Measurements from ENCODE around the gene KCNQ1. TPM values are rescaled to one million over a fixed set of nuclear protein-coding genes. Genes with fewer than 3 reads are reported as not detected.

Gene KCNQ1
- total RNA-seq, 1 donor from 2014 or later = 52.9 TPM

DNA sequence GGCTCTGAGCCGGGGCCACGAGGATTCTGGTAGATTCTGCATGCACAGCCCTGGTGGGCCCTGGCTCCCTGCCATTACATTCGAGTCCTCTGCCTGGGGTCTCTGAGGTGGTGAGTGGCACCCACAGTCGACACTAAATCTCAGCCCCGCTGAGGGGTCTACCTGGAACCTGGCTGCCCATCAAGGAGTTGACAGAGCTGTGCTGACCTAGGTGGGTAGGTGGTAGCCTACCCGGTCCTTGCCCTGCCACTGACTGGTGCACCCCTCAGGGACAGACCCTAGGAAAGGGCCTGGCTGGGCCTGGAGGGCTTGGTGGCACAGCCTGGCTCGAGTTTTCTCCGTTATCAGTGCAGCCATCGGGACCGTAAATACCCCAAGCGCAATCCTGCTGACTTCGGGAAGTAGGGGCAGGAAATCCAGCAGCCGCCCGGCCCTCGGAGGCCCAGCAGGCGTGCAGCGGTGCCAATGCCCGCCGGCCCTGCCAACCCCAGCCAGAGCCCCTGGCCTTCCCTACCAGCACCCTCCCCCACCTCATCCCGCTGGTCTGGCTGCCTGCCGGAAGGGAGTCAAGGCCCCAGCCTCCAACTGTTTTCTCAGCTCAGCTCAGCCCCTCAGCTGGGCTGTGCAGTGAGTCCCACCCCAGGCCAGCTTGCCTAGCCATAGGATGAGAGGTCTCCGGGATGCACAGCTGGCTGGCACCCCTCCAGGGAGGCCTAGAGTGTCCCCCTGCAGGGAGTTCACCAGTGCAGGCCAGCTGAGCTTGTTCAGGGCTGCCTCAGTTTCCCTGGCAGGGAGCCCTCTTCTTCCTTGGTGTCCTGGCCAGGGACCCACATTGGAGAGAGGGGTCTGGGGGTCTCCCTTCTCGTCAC is 335.4 kb downstream of the KCNQ1 start:
- ATAC-seq (no peak), DNase-seq (peak; percentile 64)
- Histone ChIP-seq H3K4me1 (peaks cover 34% of the 10 kb centered on the region), H3K27ac (peak overlapping the region; percentile 84), H3K27me3 (no peaks in the 10 kb centered on the region), H3K9me3 (no peaks in the 10 kb centered on the region), H3K36me3 (no peaks in the 10 kb centered on the region), H3K4me3 (no peak overlapping the region)
- intact Hi-C loops (cut with DNase I) = no loop called here
- TF ChIP-seq, protein P1, sequence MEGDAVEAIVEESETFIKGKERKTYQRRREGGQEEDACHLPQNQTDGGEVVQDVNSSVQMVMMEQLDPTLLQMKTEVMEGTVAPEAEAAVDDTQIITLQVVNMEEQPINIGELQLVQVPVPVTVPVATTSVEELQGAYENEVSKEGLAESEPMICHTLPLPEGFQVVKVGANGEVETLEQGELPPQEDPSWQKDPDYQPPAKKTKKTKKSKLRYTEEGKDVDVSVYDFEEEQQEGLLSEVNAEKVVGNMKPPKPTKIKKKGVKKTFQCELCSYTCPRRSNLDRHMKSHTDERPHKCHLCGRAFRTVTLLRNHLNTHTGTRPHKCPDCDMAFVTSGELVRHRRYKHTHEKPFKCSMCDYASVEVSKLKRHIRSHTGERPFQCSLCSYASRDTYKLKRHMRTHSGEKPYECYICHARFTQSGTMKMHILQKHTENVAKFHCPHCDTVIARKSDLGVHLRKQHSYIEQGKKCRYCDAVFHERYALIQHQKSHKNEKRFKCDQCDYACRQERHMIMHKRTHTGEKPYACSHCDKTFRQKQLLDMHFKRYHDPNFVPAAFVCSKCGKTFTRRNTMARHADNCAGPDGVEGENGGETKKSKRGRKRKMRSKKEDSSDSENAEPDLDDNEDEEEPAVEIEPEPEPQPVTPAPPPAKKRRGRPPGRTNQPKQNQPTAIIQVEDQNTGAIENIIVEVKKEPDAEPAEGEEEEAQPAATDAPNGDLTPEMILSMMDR (IDR thresholded peaks at IDR 0.05) = no peak

DNA sequence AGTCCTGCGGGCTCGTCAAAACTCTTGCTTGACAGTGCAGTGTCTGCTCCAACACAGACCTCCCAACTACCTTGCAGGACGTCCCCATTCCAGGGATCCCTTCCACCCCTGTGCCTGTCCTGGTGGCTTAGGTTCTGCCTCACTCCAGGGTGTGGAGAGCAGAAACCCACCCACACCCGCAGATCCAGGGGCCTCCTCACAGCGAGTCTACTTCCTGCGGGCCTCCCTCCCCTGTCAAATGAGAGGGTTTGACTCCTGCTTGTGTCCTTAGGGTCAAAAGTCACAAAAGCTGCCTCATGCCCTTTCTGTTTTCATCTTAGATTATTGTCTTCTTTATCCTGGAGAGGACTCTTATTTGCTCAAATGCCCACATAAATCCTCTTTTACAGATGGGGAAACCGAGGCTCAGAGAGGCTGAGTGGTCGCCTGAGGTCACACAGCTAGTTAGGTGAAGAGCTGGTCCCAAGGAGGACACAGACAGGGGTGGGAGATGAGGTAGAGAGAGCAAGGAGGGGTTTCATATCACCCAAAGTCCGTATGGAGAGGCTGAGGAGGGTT is 336.1 kb downstream of the KCNQ1 start:
- TF ChIP-seq, protein P1 (IDR thresholded peaks at IDR 0.05) = no peak
- H3K4me1 ChIP-seq = peaks cover 34% of the 10 kb centered on the region
- DNase-seq (peak; percentile 36), ATAC-seq (no peak)
- H3K36me3 ChIP-seq = no peaks in the 10 kb centered on the region
- H3K9me3 ChIP-seq = no peaks in the 10 kb centered on the region
- H3K27me3 ChIP-seq = no peaks in the 10 kb centered on the region
- no peak overlapping the region for H3K4me3 ChIP-seq
- intact Hi-C loops (cut with DNase I) = no loop called here
- H3K27ac ChIP-seq = no peak overlapping the region

- intact Hi-C loops (cut with DNase I) = no loop called here
Observed at GRCh38 chr11:2781408-2782274, 336.8 kb downstream of the KCNQ1 start.

GRCh38 chr11:2782769-2783168 is 338.0 kb downstream of the KCNQ1 start:
- TF ChIP-seq, protein P1 (IDR thresholded peaks at IDR 0.05) = no peak
- DNase-seq = no peak
- no peaks in the 10 kb centered on the region for H3K36me3 ChIP-seq
- H3K9me3 ChIP-seq = no peaks in the 10 kb centered on the region
- H3K4me1 ChIP-seq = peaks cover 34% of the 10 kb centered on the region
- intact Hi-C loops (cut with DNase I) = no loop called here
- no peak for ATAC-seq
- no peak overlapping the region for H3K27ac ChIP-seq
- no peaks in the 10 kb centered on the region for H3K27me3 ChIP-seq
- H3K4me3 ChIP-seq = no peak overlapping the region

More at GRCh38 chr11:2781408-2782274, 336.8 kb downstream of the KCNQ1 start:
- H3K27ac ChIP-seq = no peak overlapping the region
- ATAC-seq (no peak), DNase-seq (peak; percentile 59)
- no peaks in the 10 kb centered on the region for H3K36me3 ChIP-seq
- no peaks in the 10 kb centered on the region for H3K27me3 ChIP-seq
- H3K9me3 ChIP-seq = no peaks in the 10 kb centered on the region
- H3K4me1 ChIP-seq = peaks cover 34% of the 10 kb centered on the region
- H3K4me3 ChIP-seq = no peak overlapping the region
- TF ChIP-seq, protein P1 (IDR thresholded peaks at IDR 0.05) = no peak

DNA sequence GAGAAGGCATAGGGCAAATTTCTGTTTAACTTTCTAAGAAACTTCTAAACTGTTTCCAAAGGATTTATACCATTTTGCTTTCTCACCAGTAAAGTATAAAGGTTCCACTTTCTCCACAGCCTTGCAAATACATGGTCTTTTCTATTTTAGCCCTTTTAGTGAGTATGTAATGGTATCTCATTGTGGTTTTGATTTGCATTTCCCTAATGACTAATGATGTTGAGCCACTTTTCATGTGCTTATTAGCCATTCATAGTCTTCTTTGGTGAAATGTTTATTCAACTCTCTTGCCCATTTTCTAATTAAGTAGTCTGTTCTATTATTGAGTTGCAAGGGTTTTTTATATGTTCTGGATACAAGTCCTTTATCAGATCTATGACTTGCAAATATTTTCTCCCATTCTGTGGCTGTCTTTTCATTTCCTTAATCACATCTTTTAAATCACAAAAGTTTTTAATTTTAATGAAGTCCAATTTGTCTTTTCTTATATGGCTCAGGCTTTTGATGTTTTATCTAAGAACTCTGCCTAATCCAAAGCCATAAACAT is 338.8 kb downstream of the KCNQ1 start:
- ATAC-seq (no peak), DNase-seq (no peak)
- no peaks in the 10 kb centered on the region for H3K27me3 ChIP-seq
- no peaks in the 10 kb centered on the region for H3K36me3 ChIP-seq
- no peaks in the 10 kb centered on the region for H3K9me3 ChIP-seq
- intact Hi-C loops (cut with DNase I) = no loop called here
- H3K27ac ChIP-seq = no peak overlapping the region
- H3K4me1 ChIP-seq = peaks cover 26% of the 10 kb centered on the region
- H3K4me3 ChIP-seq = no peak overlapping the region
- TF ChIP-seq, protein P1 (IDR thresholded peaks at IDR 0.05) = no peak

Data from upper lobe of right lung (tissue), 1 donor.